KMS-11 (cell line): ENCODE results near the gene MYO3B.

Source experiments
- H2AFZ ChIP-seq: fragments of 200-600 bp; sonication (generic); 2 replicates; pipeline ENCODE4 v1.6.1; 2016; ENCODE audit warnings: antibody characterized with exemption, mixed run types, low read depth
- H3K27ac ChIP-seq: fragments of 200-600 bp; sonication (generic); 2 replicates; pipeline ENCODE4 v1.6.1; 2016; ENCODE audit warnings: mild to moderate bottlenecking, mixed run types
- H3K27me3 ChIP-seq: fragments of 200-600 bp; sonication (generic); 2 replicates; pipeline ENCODE4 v1.6.1; 2017; ENCODE audit warnings: mild to moderate bottlenecking, low read depth, mixed run types, moderate library complexity; ENCODE audit not compliant: insufficient read depth
- H3K36me3 ChIP-seq: fragments of 200-600 bp; sonication (generic); 2 replicates; pipeline ENCODE4 v1.6.1; 2017; ENCODE audit warnings: mild to moderate bottlenecking, mixed run types; ENCODE audit not compliant: insufficient read depth
- H3K4me1 ChIP-seq: fragments of 200-600 bp; sonication (generic); 2 replicates; pipeline ENCODE4 v1.6.1; 2016; ENCODE audit warnings: mild to moderate bottlenecking, low read depth, mixed run types; ENCODE audit not compliant: poor library complexity, severe bottlenecking
- H3K4me2 ChIP-seq: fragments of 200-600 bp; sonication (generic); 2 replicates; pipeline ENCODE4 v1.7.0; 2016; ENCODE audit warnings: mild to moderate bottlenecking, mixed run types
- H3K4me3 ChIP-seq: fragments of 200-600 bp; sonication (generic); IDR thresholded peaks from 2 replicates; pipeline ENCODE4 v1.6.1; 2017; ENCODE audit warnings: low read depth, low read length, mixed read lengths; ENCODE audit not compliant: insufficient read depth
- H3K79me2 ChIP-seq: fragments of 200-600 bp; sonication (generic); 2 replicates; pipeline ENCODE4 v1.6.1; 2016; ENCODE audit warnings: low read depth, mixed run types; ENCODE audit not compliant: insufficient read depth
- H3K9ac ChIP-seq: fragments of 200-600 bp; sonication (generic); 2 replicates; pipeline ENCODE4 v1.6.1; 2016; ENCODE audit warnings: mild to moderate bottlenecking, mixed run types
- H4K20me1 ChIP-seq: fragments of 200-600 bp; sonication (generic); 2 replicates; pipeline ENCODE4 v1.6.1; 2016; ENCODE audit warnings: mild to moderate bottlenecking, mixed run types; ENCODE audit not compliant: insufficient read depth
- CTCF ChIP-seq: fragments of 200-600 bp; sonication (generic); conservative IDR thresholded peaks from 2 replicates; pipeline ENCODE4 v1.6.1; 2017; ENCODE audit warnings: low read depth, mild to moderate bottlenecking, antibody characterized with exemption, low read length, moderate library complexity, mixed read lengths

MYO3B gene

GRCh38 chr2:170142502-170142901 lies 35.4 kb upstream of the MYO3B start:
- Histone ChIP-seq H3K79me2 (no peaks in the 10 kb centered on the region), H4K20me1 (no peaks in the 10 kb centered on the region), H3K27ac (no peak overlapping the region), H3K4me1 (no peaks in the 10 kb centered on the region), H3K36me3 (no peaks in the 10 kb centered on the region), H3K27me3 (no peaks in the 10 kb centered on the region), H3K9ac (no peak overlapping the region), H3K4me2 (no peak overlapping the region), H2AFZ (no peak overlapping the region), H3K4me3 (no peak overlapping the region)
- no peak for TF ChIP-seq CTCF

- H2AFZ ChIP-seq = no peak overlapping the region
- H3K27me3 ChIP-seq = no peaks in the 10 kb centered on the region
- no peaks in the 10 kb centered on the region for H3K79me2 ChIP-seq
- no peak overlapping the region for H3K4me3 ChIP-seq
- no peak overlapping the region for H3K27ac ChIP-seq
- TF ChIP-seq CTCF = no peak
- no peaks in the 10 kb centered on the region for H3K4me1 ChIP-seq
- H3K4me2 ChIP-seq = no peak overlapping the region
- H4K20me1 ChIP-seq = no peaks in the 10 kb centered on the region
- no peaks in the 10 kb centered on the region for H3K36me3 ChIP-seq
- H3K9ac ChIP-seq = no peak overlapping the region
Measured at GRCh38 chr2:170143045-170143717, 34.8 kb upstream of the MYO3B start.

DNA sequence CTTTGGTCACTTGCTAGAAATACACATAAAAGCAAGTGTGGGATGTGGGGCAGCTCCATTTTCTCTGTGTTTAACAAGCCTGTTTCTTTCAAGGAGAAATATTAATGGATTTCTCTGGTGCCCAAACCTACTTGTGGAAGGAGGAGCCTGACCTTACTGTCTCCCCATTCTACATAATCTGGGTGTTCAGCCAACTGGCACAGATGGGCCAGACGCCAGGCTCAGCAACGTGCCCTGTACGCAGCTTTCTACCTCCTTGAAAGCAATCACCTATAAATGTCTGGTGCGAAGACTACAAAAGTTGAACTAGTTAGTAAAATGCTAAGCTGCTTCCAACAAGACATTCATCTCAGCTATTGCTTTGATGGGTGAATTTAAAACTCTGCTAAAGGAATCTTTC lies 33.2 kb upstream of the MYO3B start:
- Histone ChIP-seq H3K27ac (no peak overlapping the region), H4K20me1 (no peaks in the 10 kb centered on the region), H3K36me3 (no peaks in the 10 kb centered on the region), H3K4me1 (no peaks in the 10 kb centered on the region), H3K4me3 (no peak overlapping the region), H3K79me2 (no peaks in the 10 kb centered on the region), H2AFZ (no peak overlapping the region), H3K4me2 (no peak overlapping the region), H3K27me3 (no peaks in the 10 kb centered on the region), H3K9ac (no peak overlapping the region)
- no peak for TF ChIP-seq CTCF

DNA sequence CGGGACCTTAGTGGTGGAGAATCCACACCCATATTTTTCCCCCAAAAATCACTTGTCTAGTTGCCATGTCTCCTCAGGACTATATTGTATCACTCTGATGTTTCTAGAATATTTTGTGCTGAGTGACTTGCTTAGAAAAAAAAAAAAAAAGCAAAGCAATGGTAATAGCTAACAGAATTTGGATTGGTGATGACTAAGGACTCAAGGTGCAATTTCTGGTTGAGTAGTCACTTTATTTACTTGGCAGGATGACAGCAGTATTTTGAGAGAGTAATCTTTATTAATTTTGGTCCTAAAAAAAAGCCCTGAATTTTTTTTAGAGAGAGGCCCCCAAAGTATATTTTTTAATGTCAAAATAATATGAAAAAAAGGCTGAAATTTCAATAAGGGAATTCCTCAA lies 32.8 kb upstream of the MYO3B start:
- no peaks in the 10 kb centered on the region for H3K4me1 ChIP-seq
- H3K79me2 ChIP-seq = no peaks in the 10 kb centered on the region
- H4K20me1 ChIP-seq = no peaks in the 10 kb centered on the region
- no peaks in the 10 kb centered on the region for H3K27me3 ChIP-seq
- TF ChIP-seq CTCF = no peak
- no peak overlapping the region for H3K4me3 ChIP-seq
- H3K36me3 ChIP-seq = no peaks in the 10 kb centered on the region
- H3K27ac ChIP-seq = no peak overlapping the region
- H3K9ac ChIP-seq = no peak overlapping the region
- H3K4me2 ChIP-seq = no peak overlapping the region
- H2AFZ ChIP-seq = no peak overlapping the region
